HG02840 (cell line): ENCODE results near the gene RIMS4.

Experiments
- ATAC-seq: cut with Tn5 transposase; IDR thresholded peaks from one replicate; pipeline ENCODE4 v1.9.1; 2021; ENCODE audit warnings: mild to moderate bottlenecking, moderate library complexity, moderate number of reproducible peaks; ENCODE audit not compliant: unreplicated experiment, low FRiP score

Gene RIMS4

DNA sequence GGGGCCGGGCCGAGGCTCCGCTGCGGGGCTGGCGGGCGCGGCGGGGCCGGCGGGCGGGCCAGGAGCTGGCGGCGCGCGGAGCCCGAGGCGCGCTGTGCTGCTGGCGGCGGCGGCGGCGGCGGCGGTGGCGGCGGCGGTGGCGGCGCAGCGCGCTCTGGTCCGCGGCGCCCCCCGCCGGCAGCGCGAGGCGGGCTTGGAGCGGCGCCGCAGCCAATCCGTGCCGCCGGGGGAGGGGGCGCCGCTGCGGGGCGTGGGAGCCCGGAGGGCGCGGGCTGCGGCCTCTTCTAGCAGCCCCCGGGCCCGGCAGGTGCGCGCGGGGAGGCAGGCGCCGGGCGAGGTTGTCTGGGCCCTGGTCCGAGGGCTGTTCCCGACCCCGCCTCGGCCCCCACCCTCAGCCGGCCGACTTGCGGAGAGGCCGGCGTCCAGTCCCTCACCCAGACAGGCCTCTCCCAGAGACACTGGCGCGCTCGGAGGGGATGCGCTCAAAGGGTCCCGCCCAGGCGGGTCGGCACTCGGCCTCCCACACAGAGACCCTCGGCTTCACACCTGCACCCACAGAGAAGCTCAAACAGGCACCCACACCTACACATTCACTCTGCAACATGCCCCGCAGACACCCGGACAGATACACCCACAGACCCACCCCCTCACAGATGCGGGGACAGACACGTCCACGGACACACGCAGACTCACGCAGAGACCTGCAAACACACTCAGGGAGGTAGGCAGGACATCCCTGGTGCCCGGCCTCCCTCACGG, at the start of gene RIMS4:
TSS of gene RIMS4 (minus strand) at position 156 of the 759 bp plus-strand sequence. CDS start 275 bp downstream, outside the sequence.
- no peak for ATAC-seq

DNA sequence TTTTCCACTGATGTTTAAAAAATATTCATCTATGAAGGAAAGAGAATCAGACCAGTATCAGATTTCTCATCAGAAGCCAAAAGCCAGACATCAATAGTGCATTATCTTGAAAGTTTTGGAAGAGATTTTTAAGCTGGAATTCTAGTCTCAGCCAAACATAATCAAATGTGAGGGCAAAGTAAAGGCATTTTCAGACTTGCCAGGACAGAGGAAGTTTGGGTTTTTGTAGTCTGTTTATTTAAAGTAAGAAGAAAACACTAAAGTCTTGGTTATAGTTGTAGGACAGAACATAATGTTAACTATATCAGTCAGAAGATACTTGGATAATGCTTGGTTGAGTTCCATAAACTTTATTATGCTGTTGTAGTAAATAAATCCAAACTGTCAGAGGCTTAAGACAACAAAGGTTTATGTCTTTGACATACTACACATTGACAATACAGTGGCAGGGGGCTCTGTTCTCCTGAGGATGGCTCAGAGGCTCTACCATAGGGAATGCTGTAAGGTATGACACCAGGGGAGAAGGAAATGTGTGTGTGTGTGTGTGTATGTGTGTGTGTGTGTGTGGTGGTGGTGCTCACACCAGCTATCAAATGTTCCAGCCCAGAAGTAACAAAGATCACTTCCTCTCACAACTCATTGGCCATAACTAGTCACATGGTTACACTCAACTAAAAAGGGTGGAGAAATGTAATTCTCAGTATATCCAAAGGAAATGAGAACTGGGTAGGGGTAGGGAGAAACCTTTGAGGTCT, 48.4 kb upstream of the RIMS4 start:
- no peak for ATAC-seq

DNA sequence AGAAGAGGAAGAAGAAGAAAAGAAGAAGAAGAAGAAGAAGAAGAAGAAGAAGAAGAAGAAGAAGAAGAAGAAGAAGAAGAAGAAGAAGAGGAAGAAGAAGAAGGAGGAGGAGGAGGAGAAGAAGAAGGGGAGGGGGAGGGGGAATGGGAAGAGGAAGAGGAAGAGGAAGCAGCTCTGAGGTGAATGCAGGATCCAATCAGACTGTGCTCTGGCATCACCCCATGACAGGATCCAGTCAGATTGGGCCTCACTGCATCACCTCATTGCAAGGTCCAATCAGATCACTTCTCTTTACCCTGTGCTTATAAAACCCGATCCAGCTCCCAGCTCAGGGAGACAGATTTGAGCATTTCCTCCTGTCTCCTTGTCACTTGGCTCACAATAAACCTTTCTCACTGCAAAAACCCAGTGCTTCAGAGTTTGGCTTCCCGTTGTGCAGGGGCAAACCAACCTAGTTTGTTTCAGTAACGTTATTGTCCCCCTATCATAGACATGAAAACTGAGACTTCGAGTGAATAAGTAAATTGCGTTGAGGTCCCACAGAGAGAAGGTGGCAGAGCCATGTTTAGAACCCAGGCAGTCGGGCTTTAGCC, 46.6 kb upstream of the RIMS4 start:
- no peak for ATAC-seq

DNA sequence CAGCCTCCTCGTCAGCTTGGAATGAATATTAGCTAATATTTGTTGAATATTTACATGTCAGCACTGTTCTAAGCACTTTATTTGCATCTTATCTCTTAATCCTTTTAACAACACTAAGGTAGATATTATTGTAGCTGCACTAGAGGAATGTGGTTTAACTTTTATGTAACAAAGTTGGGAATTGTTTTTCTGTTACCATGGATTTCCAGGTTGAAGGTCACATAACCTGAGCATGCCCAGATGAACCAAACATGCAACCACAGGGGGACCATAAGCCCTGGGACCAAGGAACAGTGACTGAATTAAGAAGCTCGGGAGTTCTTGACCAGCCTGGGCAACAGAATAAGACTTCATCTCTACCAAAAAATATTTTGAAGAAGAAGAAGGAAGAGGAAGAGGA, 46.1 kb upstream of the RIMS4 start:
- ATAC-seq = no peak

DNA sequence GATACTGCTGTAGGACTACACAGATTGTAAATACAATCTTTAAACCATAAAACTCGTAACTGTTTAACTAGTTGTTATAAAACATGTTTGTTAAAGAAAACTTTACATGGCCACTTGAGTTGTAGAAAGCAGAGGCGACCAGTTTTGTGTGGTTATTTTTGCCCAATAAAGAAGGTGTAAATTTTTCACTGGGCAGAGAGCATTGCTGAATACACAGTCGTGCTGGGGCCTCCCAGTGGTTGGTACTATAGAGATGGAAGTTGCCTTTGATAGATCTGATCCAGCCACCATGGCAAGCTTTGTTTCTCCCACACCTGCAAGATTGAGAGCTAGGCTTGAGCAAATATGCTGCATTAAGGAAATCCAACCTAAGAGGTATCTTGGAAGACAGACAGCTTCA, 41.2 kb upstream of the RIMS4 start:
- no peak for ATAC-seq

DNA sequence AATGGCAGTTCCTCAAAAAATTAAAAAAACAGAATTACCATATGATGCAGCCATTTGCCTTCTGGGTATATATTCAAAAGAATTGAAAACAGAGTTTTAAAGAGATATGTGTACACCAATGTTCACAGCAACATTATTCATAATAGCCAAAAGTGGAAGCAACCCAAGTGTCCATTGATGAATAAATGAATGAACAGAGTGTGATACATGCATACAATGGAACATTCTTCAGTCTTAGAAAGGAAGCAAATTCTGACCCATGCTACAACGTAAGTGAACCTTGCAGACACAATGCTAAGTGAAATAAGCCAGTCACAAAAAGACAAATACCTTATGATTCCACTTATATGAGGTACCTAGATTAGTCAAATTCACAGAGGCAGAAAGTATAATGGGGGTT, 40.5 kb upstream of the RIMS4 start:
- ATAC-seq = no peak

DNA sequence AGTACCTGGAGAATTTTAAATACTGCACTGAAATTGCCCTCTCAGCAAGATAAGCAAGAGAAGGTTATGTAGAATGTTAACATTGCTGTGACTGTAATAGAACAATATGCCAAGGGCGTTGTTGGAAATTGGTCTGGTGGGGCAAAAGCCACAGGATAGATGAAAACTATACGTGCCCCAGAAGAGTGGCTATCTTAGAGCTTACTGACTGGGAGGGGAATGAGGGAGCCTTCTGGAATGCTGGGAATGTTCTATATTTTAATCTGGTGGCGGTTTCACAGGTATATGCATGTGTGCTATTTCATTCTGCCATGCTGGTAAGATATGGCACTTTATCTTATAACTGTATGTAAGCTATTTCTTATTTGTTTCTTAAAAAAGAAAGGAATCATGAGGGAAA, 39.9 kb upstream of the RIMS4 start:
- ATAC-seq = no peak

DNA sequence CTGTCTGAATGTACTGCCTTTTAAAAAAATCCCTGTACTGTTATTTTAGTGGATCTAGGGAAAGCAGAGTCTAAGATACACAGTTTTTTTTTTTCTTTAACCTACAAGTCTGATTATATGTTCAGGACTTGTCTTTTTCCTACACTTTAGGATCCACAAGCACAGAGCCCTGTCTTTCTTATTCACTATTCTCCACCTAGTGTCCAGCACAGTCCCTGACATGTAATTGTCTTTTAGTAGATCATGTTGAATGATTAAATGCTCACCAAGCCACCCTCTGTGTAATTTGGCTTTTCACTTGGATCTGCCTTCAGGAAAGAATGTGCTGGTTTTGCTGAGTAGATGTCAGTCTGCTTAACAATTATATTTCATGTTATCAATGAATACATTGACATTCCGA, 39.4 kb upstream of the RIMS4 start:
- no peak for ATAC-seq

GRCh38 chr20:44848254-44849015, 38.1 kb upstream of the RIMS4 start:
- ATAC-seq = no peak

- ATAC-seq = no peak
Measured at GRCh38 chr20:44843876-44844275, 33.5 kb upstream of the RIMS4 start.

GRCh38 chr20:44841955-44842354, 31.6 kb upstream of the RIMS4 start:
- no peak for ATAC-seq

GRCh38 chr20:44840826-44841225, 30.5 kb upstream of the RIMS4 start:
- no peak for ATAC-seq

DNA sequence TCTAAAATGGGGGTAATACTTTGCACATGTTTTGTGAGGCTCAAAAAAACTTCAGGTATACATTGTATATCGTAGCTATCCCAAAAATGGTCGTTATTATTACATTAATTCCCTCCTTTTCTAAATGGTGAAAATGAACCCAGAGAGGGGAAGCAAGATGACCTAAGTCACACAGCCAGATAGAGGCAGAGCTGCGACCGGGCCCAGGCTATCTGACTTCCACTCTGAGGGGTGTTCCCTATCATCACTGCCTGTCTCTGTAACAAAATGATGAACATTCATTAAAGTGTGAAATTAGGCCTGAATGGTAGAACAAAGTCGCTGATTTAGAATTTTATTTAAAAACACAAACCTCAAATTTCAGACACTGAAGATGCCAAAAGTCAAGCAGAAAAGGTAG, 29.1 kb upstream of the RIMS4 start:
- no peak for ATAC-seq

DNA sequence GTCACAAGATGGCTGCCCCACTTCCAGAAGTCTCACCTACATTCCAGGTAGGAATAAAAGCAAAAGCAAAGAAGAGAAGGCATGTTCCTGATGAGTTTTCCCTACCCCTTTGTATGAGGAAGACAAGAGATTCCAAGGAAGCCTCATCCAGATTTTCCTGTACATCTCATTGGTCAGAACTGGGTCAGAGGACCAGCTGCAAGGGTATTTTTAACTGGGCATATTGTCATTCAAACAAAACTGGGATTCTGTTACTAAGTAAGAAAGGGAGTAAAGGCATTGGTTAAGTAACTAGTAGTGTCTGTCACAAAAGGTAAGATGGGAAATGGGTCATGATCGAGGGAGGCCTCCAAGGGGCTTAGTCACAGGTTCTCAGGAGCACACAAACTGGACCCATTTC, 28.2 kb upstream of the RIMS4 start:
- ATAC-seq = no peak

DNA sequence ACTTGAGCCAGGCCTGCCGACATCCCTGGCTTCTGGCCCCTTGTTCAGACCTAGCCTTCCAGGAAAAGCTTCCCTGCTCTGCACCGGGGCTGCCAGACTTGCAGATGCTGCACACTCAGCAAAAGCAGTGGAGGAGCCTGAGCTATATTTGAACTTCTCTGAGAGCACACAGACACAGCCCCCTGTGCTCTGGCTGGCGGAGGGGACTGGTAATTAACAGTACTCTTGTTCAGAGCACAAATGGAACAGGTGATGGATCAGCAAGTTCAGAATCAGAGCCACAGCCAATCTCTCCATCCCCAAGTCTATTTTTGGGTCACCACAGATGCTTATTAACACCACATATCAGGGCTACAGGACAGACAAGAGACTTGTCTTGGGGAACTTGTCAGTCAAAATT, 27.6 kb upstream of the RIMS4 start:
- ATAC-seq = no peak

DNA sequence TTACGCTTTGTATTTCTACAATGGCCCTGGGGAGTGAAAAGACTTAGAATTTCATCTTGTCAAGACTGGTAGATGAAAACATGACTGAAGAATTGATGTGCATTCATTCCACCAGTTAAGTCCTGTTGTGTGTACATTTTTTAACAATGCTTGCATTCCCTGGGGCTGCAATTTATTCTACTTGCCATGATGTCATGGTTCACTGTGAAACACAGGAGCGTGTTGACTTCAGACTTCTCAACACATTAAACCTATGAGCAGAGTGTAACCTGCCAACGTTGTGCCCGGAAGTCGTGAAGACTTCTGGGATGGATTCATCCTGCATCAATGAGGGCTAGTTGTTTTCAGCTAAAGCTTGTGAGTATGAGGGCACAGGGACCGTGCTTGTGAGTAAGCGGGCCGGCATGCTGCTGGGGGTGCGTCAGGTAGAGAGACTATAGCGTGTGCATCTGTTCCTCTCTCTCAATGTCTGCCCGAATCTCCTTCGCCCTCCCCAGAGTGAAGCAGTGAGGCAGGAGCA, 26.3 kb upstream of the RIMS4 start:
- no peak for ATAC-seq

DNA sequence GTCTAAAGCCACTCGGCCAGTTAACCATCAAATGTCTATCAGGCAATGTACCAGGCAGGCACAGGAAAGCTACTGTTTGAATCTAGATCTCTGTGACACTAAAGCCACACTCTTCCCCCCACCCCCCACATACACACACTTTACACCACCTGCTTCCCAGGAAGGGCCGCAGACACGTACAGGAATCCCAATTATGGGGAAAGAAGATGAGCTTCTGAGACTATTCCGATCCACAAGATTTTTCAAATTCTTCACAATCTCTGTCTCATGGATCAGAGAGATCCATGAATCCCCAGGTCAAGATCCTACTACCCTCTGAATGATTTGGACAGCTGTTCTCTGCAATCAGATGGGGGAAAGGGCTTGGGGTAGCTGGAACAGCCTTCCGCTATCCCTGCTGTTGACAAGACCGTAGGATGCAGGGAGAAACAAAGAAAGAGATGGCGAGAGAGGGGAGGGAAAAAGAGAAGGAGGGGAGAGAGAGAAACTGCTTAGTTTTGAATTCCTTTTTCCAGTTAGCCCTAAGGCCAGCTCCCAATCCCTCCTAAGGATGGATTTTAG, 25.4 kb upstream of the RIMS4 start:
- no peak for ATAC-seq

- no peak for ATAC-seq
Measured at GRCh38 chr20:44835116-44835515, 24.8 kb upstream of the RIMS4 start.

GRCh38 chr20:44834693-44835092, 24.3 kb upstream of the RIMS4 start:
- no peak for ATAC-seq

DNA sequence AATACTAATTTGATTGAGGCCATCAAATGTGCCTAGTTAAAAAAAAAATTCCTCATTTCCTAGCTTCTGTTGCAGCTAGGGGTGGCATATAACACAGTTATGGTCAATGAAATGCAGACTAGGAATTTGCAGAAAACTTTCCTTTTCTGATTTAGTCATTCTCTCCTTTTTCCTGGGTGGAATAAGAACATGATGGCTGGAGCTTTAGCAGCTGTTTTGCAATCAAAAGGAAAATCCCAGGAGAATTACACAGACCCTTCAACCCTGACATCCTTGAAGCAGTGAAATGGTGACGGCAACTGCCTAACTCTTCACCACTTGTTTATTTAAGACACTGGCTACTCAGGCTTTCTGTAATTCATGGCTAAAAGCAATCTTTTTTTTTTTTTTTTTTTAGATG, 23.1 kb upstream of the RIMS4 start:
- no peak for ATAC-seq
